ENCODE results near the gene OR2F2. TPM values are rescaled to one million over a fixed set of nuclear protein-coding genes. Genes with fewer than 3 reads are reported as not detected.

OR2F2 gene
- polyA plus RNA-seq, 3 donors = not detected

GRCh38 chr7:143892527-143893300 lies 42.3 kb upstream of the OR2F2 start:
- no peaks in the 10 kb centered on the region for H3K4me1 ChIP-seq (ENCODE audit: control insufficient read depth in 1 of 2, insufficient read depth in 2 of 2, low read length in 2 of 2)
- H3K9ac ChIP-seq (ENCODE audit: insufficient read depth, low read length, poor library complexity, severe bottlenecking) = no peak overlapping the region
- Mint-ChIP-seq H3K4me1 (no peaks in the 10 kb centered on the region), H3K36me3 (peaks cover 4 to 8% of the 10 kb centered on the region in 2 donors), H3K27ac (no peak overlapping the region), H3K27me3 (ENCODE audit: low read depth in 3 of 3) (no peaks in the 10 kb centered on the region), H3K4me3 (no peak overlapping the region), H3K9me3 (peaks cover 0 to 17% (median 7%) of the 10 kb centered on the region in 7 donors)
- no peak overlapping the region for H3K27ac ChIP-seq (ENCODE audit: low read depth in 1 of 2, low read length in 2 of 2)
- WGBS (ENCODE audit: insufficient coverage) = no CpG with 5 or more reads among the region's 5 CpGs
- H3K9me3 ChIP-seq (replicated peaks in 1 of 2; ENCODE audit: control insufficient read depth in 1 of 2, insufficient read depth in 1 of 2, low read length in 2 of 2) = peaks cover 0 to 5% of the 10 kb centered on the region in 2 donors
- H3K4me3 ChIP-seq (replicated peaks in 1 of 3; ENCODE audit: low read depth in 2 of 3, low read length in 3 of 3) = no peak overlapping the region
- H4K20me1 ChIP-seq (ENCODE audit: insufficient read depth, low read length) = no peaks in the 10 kb centered on the region
- no peak for DNase-seq
- no peaks in the 10 kb centered on the region for H3K79me2 ChIP-seq (ENCODE audit: insufficient read depth, low read length)
- intact Hi-C loops (cut with micrococcal nuclease) = no loop called here
- no peak overlapping the region for H2AFZ ChIP-seq (ENCODE audit: insufficient read depth, low read depth, low read length, poor library complexity, severe bottlenecking)
- no peaks in the 10 kb centered on the region for H3K36me3 ChIP-seq (replicated peaks in 1 of 2; ENCODE audit: control insufficient read depth in 1 of 2, insufficient read depth in 2 of 2, low read length in 2 of 2)
- TF ChIP-seq CTCF (IDR thresholded peaks at IDR 0.05) = no peak
- H3K27me3 ChIP-seq (ENCODE audit: control insufficient read depth in 2 of 2, insufficient read depth in 2 of 2, low read length in 2 of 2) = no peaks in the 10 kb centered on the region
- H3K4me2 ChIP-seq (replicated peaks; ENCODE audit: extremely low read depth, low read length, poor library complexity, severe bottlenecking) = no peak overlapping the region

- Histone ChIP-seq H3K4me2 (replicated peaks; ENCODE audit: extremely low read depth, low read length, poor library complexity, severe bottlenecking) (no peak overlapping the region), H3K4me1 (ENCODE audit: control insufficient read depth in 1 of 2, insufficient read depth in 2 of 2, low read length in 2 of 2) (peaks cover 8 to 10% of the 10 kb centered on the region in 2 donors), H3K4me3 (replicated peaks in 1 of 3; ENCODE audit: low read depth in 2 of 3, low read length in 3 of 3) (no peak overlapping the region), H3K27me3 (ENCODE audit: control insufficient read depth in 2 of 2, insufficient read depth in 2 of 2, low read length in 2 of 2) (no peaks in the 10 kb centered on the region), H2AFZ (ENCODE audit: insufficient read depth, low read depth, low read length, poor library complexity, severe bottlenecking) (no peak overlapping the region), H3K27ac (ENCODE audit: low read depth in 1 of 2, low read length in 2 of 2) (no peak overlapping the region), H4K20me1 (ENCODE audit: insufficient read depth, low read length) (no peaks in the 10 kb centered on the region), H3K9me3 (replicated peaks in 1 of 2; ENCODE audit: control insufficient read depth in 1 of 2, insufficient read depth in 1 of 2, low read length in 2 of 2) (peaks cover 0 to 5% of the 10 kb centered on the region in 2 donors), H3K9ac (ENCODE audit: insufficient read depth, low read length, poor library complexity, severe bottlenecking) (no peak overlapping the region), H3K36me3 (replicated peaks in 1 of 2; ENCODE audit: control insufficient read depth in 1 of 2, insufficient read depth in 2 of 2, low read length in 2 of 2) (no peaks in the 10 kb centered on the region), H3K79me2 (ENCODE audit: insufficient read depth, low read length) (peaks cover 19% of the 10 kb centered on the region)
- Mint-ChIP-seq H3K27me3 (ENCODE audit: low read depth in 3 of 3) (peaks cover 0 to 3% (median 0%) of the 10 kb centered on the region in 3 donors), H3K4me1 (peaks cover 20% of the 10 kb centered on the region), H3K27ac (no peak overlapping the region), H3K4me3 (no peak overlapping the region), H3K36me3 (no peaks in the 10 kb centered on the region), H3K9me3 (peaks cover 0 to 7% (median 5%) of the 10 kb centered on the region in 7 donors)
- no peak for TF ChIP-seq CTCF (IDR thresholded peaks at IDR 0.05)
- intact Hi-C loops (cut with micrococcal nuclease) = no loop called here
- no peak for DNase-seq
Measured at GRCh38 chr7:143896667-143897066, 38.4 kb upstream of the OR2F2 start.

Data from CD14-positive monocyte (primary cell).